Measurements from ENCODE around the gene ATXN7L1.

ATXN7L1 gene

DNA sequence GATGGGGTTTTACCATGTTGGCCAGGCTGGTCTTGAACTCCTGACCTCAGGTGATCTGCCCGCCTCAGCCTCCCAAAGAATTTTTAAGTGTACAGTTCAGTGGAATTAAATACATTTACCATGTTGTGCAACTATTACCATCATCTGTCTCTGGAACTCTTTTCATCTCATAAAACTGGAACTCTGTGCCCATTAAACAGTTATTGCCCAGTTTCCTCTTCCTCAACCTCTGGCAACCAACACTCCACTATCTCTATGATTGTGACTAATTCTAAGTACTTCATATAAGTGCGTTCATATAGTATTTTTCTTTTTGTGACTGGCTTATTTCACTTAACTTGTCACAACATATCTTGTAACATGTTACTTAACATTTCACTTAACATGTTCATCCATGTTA, 41.3 kb upstream of the ATXN7L1 start:
- TF ChIP-seq FOXM1 (IDR thresholded peaks at IDR 0.05; ENCODE audit: borderline replicate concordance, low read depth) (no peak), TCF12 (IDR thresholded peaks at IDR 0.05; ENCODE audit: low read depth) (no peak), CREB1 (IDR thresholded peaks at IDR 0.05; ENCODE audit: low read depth) (no peak), TAF1 (IDR thresholded peaks at IDR 0.05; ENCODE audit: low read depth) (no peak), CEBPB (IDR thresholded peaks at IDR 0.05) (no peak), NFIC (IDR thresholded peaks at IDR 0.05) (no peak), EGR1 (IDR thresholded peaks at IDR 0.05) (no peak), YY1 (IDR thresholded peaks at IDR 0.05; ENCODE audit: low read depth) (no peak), TEAD4 (IDR thresholded peaks at IDR 0.05) (no peak), ZBTB7A (IDR thresholded peaks at IDR 0.05; ENCODE audit: low read depth) (no peak), EP300 (IDR thresholded peaks at IDR 0.05; ENCODE audit: borderline replicate concordance) (no peak), RAD21 (IDR thresholded peaks at IDR 0.05; ENCODE audit: low read depth) (no peak)
- TF ChIP-seq, protein P1, sequence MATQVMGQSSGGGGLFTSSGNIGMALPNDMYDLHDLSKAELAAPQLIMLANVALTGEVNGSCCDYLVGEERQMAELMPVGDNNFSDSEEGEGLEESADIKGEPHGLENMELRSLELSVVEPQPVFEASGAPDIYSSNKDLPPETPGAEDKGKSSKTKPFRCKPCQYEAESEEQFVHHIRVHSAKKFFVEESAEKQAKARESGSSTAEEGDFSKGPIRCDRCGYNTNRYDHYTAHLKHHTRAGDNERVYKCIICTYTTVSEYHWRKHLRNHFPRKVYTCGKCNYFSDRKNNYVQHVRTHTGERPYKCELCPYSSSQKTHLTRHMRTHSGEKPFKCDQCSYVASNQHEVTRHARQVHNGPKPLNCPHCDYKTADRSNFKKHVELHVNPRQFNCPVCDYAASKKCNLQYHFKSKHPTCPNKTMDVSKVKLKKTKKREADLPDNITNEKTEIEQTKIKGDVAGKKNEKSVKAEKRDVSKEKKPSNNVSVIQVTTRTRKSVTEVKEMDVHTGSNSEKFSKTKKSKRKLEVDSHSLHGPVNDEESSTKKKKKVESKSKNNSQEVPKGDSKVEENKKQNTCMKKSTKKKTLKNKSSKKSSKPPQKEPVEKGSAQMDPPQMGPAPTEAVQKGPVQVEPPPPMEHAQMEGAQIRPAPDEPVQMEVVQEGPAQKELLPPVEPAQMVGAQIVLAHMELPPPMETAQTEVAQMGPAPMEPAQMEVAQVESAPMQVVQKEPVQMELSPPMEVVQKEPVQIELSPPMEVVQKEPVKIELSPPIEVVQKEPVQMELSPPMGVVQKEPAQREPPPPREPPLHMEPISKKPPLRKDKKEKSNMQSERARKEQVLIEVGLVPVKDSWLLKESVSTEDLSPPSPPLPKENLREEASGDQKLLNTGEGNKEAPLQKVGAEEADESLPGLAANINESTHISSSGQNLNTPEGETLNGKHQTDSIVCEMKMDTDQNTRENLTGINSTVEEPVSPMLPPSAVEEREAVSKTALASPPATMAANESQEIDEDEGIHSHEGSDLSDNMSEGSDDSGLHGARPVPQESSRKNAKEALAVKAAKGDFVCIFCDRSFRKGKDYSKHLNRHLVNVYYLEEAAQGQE (IDR thresholded peaks at IDR 0.05; ENCODE audit: low read depth), result no peak
- TF ChIP-seq, protein P2, sequence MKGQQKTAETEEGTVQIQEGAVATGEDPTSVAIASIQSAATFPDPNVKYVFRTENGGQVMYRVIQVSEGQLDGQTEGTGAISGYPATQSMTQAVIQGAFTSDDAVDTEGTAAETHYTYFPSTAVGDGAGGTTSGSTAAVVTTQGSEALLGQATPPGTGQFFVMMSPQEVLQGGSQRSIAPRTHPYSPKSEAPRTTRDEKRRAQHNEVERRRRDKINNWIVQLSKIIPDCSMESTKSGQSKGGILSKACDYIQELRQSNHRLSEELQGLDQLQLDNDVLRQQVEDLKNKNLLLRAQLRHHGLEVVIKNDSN (IDR thresholded peaks at IDR 0.05), result no peak
- TF ChIP-seq, protein P3, sequence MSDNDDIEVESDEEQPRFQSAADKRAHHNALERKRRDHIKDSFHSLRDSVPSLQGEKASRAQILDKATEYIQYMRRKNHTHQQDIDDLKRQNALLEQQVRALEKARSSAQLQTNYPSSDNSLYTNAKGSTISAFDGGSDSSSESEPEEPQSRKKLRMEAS (IDR thresholded peaks at IDR 0.05), result no peak

DNA sequence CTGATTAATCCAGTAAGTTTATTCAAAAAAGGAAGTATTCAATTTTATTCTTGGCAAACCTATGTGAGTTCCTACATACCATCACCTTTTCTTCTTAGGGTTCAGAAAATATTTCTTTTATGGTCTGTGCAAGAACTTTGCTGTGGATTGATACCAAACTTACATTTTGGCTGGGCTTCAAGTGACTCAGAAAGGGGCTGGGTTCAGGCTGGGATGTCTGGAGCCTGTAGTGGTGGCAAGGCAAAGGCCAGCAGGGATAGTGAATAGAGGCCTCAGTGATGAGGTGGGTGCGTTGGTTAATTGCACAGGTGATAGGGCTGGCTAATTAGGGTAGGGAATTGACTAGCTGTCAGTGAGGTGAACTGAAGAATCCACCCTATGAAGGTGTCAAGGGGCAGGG, 40.2 kb upstream of the ATXN7L1 start:
- TF ChIP-seq, protein P3 (IDR thresholded peaks at IDR 0.05), result no peak
- TF ChIP-seq, protein P2 (IDR thresholded peaks at IDR 0.05), result no peak
- no peak for TF ChIP-seq CEBPB (IDR thresholded peaks at IDR 0.05)
- TF ChIP-seq FOXM1 (IDR thresholded peaks at IDR 0.05; ENCODE audit: borderline replicate concordance, low read depth), result no peak
- no peak for TF ChIP-seq TCF12 (IDR thresholded peaks at IDR 0.05; ENCODE audit: low read depth)

DNA sequence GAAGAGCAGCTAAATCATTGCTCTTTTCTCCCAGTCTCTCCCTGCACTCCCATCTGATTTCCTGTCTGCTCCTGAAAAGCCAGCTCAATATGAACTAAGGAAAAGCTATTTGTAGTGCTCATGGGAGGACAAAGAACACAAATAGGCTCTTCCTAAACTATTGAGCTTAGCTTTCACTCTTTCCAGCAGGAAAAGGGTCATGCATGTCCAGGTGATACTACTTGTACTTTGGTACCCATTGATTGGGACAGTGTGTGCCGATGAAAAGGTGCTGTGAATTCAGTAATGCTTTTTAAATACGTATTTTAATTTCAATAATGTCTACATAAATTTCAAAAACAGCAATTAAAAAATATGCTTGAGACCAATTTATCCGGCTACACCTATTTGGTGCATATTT, 37.5 kb upstream of the ATXN7L1 start:
- TF ChIP-seq, protein P1 (IDR thresholded peaks at IDR 0.05; ENCODE audit: low read depth), result no peak
- no peak for TF ChIP-seq EGR1 (IDR thresholded peaks at IDR 0.05)
- TF ChIP-seq NFIC (IDR thresholded peaks at IDR 0.05), result no peak
- no peak for TF ChIP-seq CEBPB (IDR thresholded peaks at IDR 0.05)
- TF ChIP-seq RAD21 (IDR thresholded peaks at IDR 0.05; ENCODE audit: low read depth), result no peak
- TF ChIP-seq FOXM1 (IDR thresholded peaks at IDR 0.05; ENCODE audit: borderline replicate concordance, low read depth), result no peak
- TF ChIP-seq TAF1 (IDR thresholded peaks at IDR 0.05; ENCODE audit: low read depth), result no peak
- TF ChIP-seq YY1 (IDR thresholded peaks at IDR 0.05; ENCODE audit: low read depth), result no peak
- TF ChIP-seq, protein P2 (IDR thresholded peaks at IDR 0.05), result no peak
- TF ChIP-seq TCF12 (IDR thresholded peaks at IDR 0.05; ENCODE audit: low read depth), result no peak
- TF ChIP-seq TEAD4 (IDR thresholded peaks at IDR 0.05), result no peak

DNA sequence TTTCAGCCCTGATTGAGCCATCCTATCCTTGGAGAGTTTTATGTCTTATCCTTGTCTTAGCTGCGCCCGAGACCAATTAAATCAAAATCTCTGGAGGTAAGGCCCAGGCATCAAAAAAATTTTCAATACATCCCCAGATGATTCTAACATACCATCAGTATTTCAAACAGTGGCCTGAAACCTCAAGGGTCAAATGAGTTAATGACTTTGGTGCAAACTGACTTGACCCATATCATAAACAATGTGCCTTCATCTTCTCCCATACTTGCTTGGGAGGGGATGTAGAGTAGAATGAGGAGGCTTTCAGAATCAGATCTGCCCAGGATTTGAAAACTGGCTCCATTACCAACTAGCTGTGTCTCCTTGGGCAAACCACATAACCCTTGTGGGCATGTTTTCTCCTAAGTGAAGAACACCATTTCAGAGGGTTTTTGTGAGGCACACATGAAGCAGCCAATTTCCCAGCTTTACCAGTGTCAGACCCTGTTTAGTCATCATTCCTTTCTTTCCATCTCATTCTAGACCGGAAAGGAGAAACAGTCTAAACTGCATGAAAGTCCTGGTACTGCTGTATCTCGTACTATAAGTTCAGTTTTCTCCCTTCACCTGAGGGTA, 35.7 kb upstream of the ATXN7L1 start:
- TF ChIP-seq YY1 (IDR thresholded peaks at IDR 0.05; ENCODE audit: low read depth) (no peak), CREB1 (IDR thresholded peaks at IDR 0.05; ENCODE audit: low read depth) (no peak), TCF12 (IDR thresholded peaks at IDR 0.05; ENCODE audit: low read depth) (no peak), CEBPB (IDR thresholded peaks at IDR 0.05) (no peak), ZBTB7A (IDR thresholded peaks at IDR 0.05; ENCODE audit: low read depth) (no peak), TEAD4 (IDR thresholded peaks at IDR 0.05) (no peak), TAF1 (IDR thresholded peaks at IDR 0.05; ENCODE audit: low read depth) (no peak), FOXM1 (IDR thresholded peaks at IDR 0.05; ENCODE audit: borderline replicate concordance, low read depth) (no peak), EP300 (IDR thresholded peaks at IDR 0.05; ENCODE audit: borderline replicate concordance) (no peak), NFIC (IDR thresholded peaks at IDR 0.05) (no peak), RAD21 (IDR thresholded peaks at IDR 0.05; ENCODE audit: low read depth) (no peak), EGR1 (IDR thresholded peaks at IDR 0.05) (no peak)
- TF ChIP-seq, protein P1 (IDR thresholded peaks at IDR 0.05; ENCODE audit: low read depth), result no peak
- TF ChIP-seq, protein P2 (IDR thresholded peaks at IDR 0.05), result no peak
- TF ChIP-seq, protein P3 (IDR thresholded peaks at IDR 0.05), result no peak

Measured in Ishikawa (cell line).